H9 (cell line): ENCODE measurements around the gene GARIN5A. TPM values are rescaled to one million over a fixed set of nuclear protein-coding genes. Genes with fewer than 3 reads are reported as not detected.

Source experiments
- DNase-seq: peaks from one replicate; pipeline ENCODE4 v3.0.0-alpha.2; 2017
- H2AFZ ChIP-seq: one replicate; pipeline ENCODE4 v1.6.1; 2013; ENCODE audit warnings: mild to moderate bottlenecking, low read length, control low read depth, moderate library complexity
- H2AK5ac ChIP-seq: 2 replicates; pipeline ENCODE4 v1.6.1; 2013; ENCODE audit warnings: low read length, control low read depth, mixed read lengths; ENCODE audit not compliant: insufficient read length
- H2BK120ac ChIP-seq: one replicate; pipeline ENCODE4 v1.6.1; 2013; ENCODE audit warnings: low read depth, mild to moderate bottlenecking, low read length, control low read depth, inconsistent platforms; ENCODE audit not compliant: poor library complexity, severe bottlenecking
- H2BK12ac ChIP-seq: 2 replicates; pipeline ENCODE4 v1.6.1; 2013; ENCODE audit warnings: low read length, control low read depth, mixed read lengths, low read depth; ENCODE audit not compliant: insufficient read length
- H2BK15ac ChIP-seq: 2 replicates; pipeline ENCODE4 v1.6.1; 2013; ENCODE audit warnings: low read depth, low read length, control low read depth
- H2BK20ac ChIP-seq: one replicate; pipeline ENCODE4 v1.6.1; 2013; ENCODE audit warnings: low read depth, mild to moderate bottlenecking, low read length, control low read depth, inconsistent platforms; ENCODE audit not compliant: poor library complexity, severe bottlenecking
- H2BK5ac ChIP-seq: 2 replicates; pipeline ENCODE4 v1.6.1; 2013; ENCODE audit warnings: low read length, control low read depth, mixed read lengths; ENCODE audit not compliant: insufficient read length
- H3K14ac ChIP-seq: 2 replicates; pipeline ENCODE4 v1.6.1; 2013; ENCODE audit warnings: low read length, control low read depth; ENCODE audit not compliant: insufficient read depth
- H3K18ac ChIP-seq: 2 replicates; pipeline ENCODE4 v1.6.1; 2013; ENCODE audit warnings: low read depth, mild to moderate bottlenecking, mixed read lengths, low read length, control low read depth; ENCODE audit not compliant: insufficient read length
- H3K23ac ChIP-seq: 2 replicates; pipeline ENCODE4 v1.6.1; 2013; ENCODE audit warnings: low read length, control low read depth, mixed read lengths, low read depth; ENCODE audit not compliant: insufficient read length
- H3K23me2 ChIP-seq: 2 replicates; pipeline ENCODE4 v1.6.1; 2013; ENCODE audit warnings: low read depth, mild to moderate bottlenecking, mixed read lengths, low read length, control low read depth; ENCODE audit not compliant: insufficient read length, poor library complexity, severe bottlenecking
- H3K27ac ChIP-seq: 2 replicates; pipeline ENCODE4 v1.5.1; 2013; ENCODE audit warnings: low read length, control low read depth, mixed read lengths, low read depth; ENCODE audit not compliant: insufficient read length
- H3K27me3 ChIP-seq: 2 replicates; pipeline ENCODE4 v1.6.1; 2013; ENCODE audit warnings: low read length, control low read depth, inconsistent platforms; ENCODE audit not compliant: insufficient read depth
- H3K4ac ChIP-seq: 2 replicates; pipeline ENCODE4 v1.6.1; 2013; ENCODE audit warnings: low read depth, mild to moderate bottlenecking, control low read depth, inconsistent platforms, low read length, moderate library complexity
- H3K4me1 ChIP-seq: 2 replicates; pipeline ENCODE4 v1.6.1; 2013; ENCODE audit warnings: low read length, control low read depth, inconsistent platforms; ENCODE audit not compliant: insufficient read depth
- H3K4me2 ChIP-seq: 2 replicates; pipeline ENCODE4 v1.6.1; 2013; ENCODE audit warnings: low read length, control low read depth, mixed read lengths; ENCODE audit not compliant: insufficient read length, insufficient read depth
- H3K56ac ChIP-seq: 2 replicates; pipeline ENCODE4 v1.6.1; 2013; ENCODE audit warnings: low read depth, mild to moderate bottlenecking, mixed read lengths, low read length, control low read depth; ENCODE audit not compliant: insufficient read length
- H3K79me1 ChIP-seq: 2 replicates; pipeline ENCODE4 v1.6.1; 2013; ENCODE audit warnings: low read depth, mild to moderate bottlenecking, moderate library complexity, low read length, control low read depth, inconsistent platforms; ENCODE audit not compliant: insufficient read depth, poor library complexity, severe bottlenecking
- H3K79me2 ChIP-seq: 2 replicates; pipeline ENCODE4 v1.6.1; 2013; ENCODE audit warnings: low read length, control low read depth, inconsistent platforms; ENCODE audit not compliant: insufficient read depth
- H3K9ac ChIP-seq: 2 replicates; pipeline ENCODE4 v1.6.1; 2013; ENCODE audit warnings: low read length, control low read depth, mixed read lengths; ENCODE audit not compliant: insufficient read length; ENCODE audit errors: extremely low read depth
- H3K9me3 ChIP-seq: one replicate; pipeline ENCODE4 v1.6.1; 2013; ENCODE audit warnings: low read depth, low read length, inconsistent platforms; ENCODE audit not compliant: control insufficient read depth
- H3T11ph ChIP-seq: one replicate; pipeline ENCODE4 v1.6.1; 2013; ENCODE audit warnings: mild to moderate bottlenecking, low read length, control low read depth, inconsistent platforms
- H4K20me1 ChIP-seq: one replicate; pipeline ENCODE4 v1.6.1; 2013; ENCODE audit not compliant: control insufficient read depth, insufficient read length, insufficient read depth
- H4K5ac ChIP-seq: 2 replicates; pipeline ENCODE4 v1.6.1; 2013; ENCODE audit warnings: low read depth, mild to moderate bottlenecking, mixed read lengths, low read length, control low read depth; ENCODE audit not compliant: insufficient read length
- H4K8ac ChIP-seq: replicated peaks from 2 replicates; pipeline ENCODE4 v1.6.1; 2013; ENCODE audit warnings: low read length, control low read depth, mixed read lengths, low read depth; ENCODE audit not compliant: insufficient read length
- H4K91ac ChIP-seq: 2 replicates; pipeline ENCODE4 v1.6.1; 2013; ENCODE audit warnings: low read depth, mild to moderate bottlenecking, moderate library complexity, mixed read lengths, low read length, control low read depth; ENCODE audit not compliant: insufficient read length
- H3K27ac Mint-ChIP-seq, 3 experiments: 2 replicates in 2 of 3; 3 replicates in 1 of 3; pipeline ENCODE4 v1.8.0; 2020 to 2021; ENCODE audit warnings: mixed read lengths in 3 of 3, mild to moderate bottlenecking in 1 of 3, moderate library complexity in 1 of 3
- H3K27me3 Mint-ChIP-seq: 2 replicates; pipeline ENCODE4 v1.8.0; 2021; ENCODE audit warnings: low read depth, mild to moderate bottlenecking, moderate library complexity, mixed read lengths
- H3K36me3 Mint-ChIP-seq, 3 experiments: 2 replicates in 2 of 3; 3 replicates in 1 of 3; pipeline ENCODE4 v1.8.0; 2020 to 2021; ENCODE audit warnings: low read depth in 3 of 3, mixed read lengths in 3 of 3; ENCODE audit not compliant: insufficient read depth in 1 of 3
- H3K4me1 Mint-ChIP-seq, 2 experiments: 2 replicates each; pipeline ENCODE4 v1.8.0; 2020; ENCODE audit warnings: mixed read lengths in 2 of 2
- H3K4me3 Mint-ChIP-seq, 2 experiments: 2 replicates in 1 of 2; 3 replicates in 1 of 2; pipeline ENCODE4 v1.8.0; 2020 to 2021; ENCODE audit warnings: mild to moderate bottlenecking in 2 of 2, mixed read lengths in 2 of 2, moderate library complexity in 1 of 2
- H3K9me3 Mint-ChIP-seq, 2 experiments: 2 replicates in 1 of 2; 3 replicates in 1 of 2; pipeline ENCODE4 v1.8.0; 2020; ENCODE audit warnings: mild to moderate bottlenecking in 2 of 2, mixed read lengths in 2 of 2, moderate library complexity in 1 of 2
- WGBS: extraction: QIAGEN DNeasy Blood & Tissue Kit; methylation state at CpG from one replicate; pipeline ENCODE4 v1.1.7; 2013; ENCODE audit warnings: missing lambda C conversion rate, low lambda C conversion rate, mixed read lengths; ENCODE audit not compliant: insufficient read length; ENCODE audit errors: extremely low coverage; 5-methylcytosine and 5-hydroxymethylcytosine counted together
- total RNA-seq: library from RNA; stranded (reverse); gene quantifications from 2 replicates; pipeline ENCODE4 v1.2.1, GENCODE V29; 2021
- TF ChIP-seq, protein P1 (sequence below): fragments of 200-600 bp; sonication (generic); conservative IDR thresholded peaks from 3 replicates; pipeline ENCODE4 v1.8.0; 2021; ENCODE audit warnings: antibody characterized with exemption, mild to moderate bottlenecking

GARIN5A gene
- total RNA-seq, 1 experiment from 2014 or later = 9.5 TPM

DNA sequence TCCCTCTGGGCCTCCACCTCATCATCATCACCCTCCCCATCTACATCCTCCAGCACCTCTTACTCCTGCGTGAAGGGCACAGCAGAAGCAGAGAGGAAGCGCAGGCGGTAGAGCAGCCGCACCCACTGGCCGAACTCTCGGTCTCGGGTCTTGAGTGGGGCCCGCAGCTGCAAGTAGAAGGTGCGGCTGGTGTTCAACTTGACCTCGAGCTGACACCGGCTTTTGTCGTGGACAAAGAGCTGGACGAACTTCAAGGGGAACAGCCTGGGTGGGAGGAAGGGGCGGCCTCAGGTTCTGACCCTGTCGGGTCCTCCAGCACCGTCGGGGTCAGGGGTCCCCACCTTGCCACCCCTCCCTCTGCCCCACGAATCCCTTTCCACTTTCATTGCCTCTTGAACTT lies 9.1 kb downstream of the GARIN5A start:
- Histone ChIP-seq H3K4me1 (no peaks in the 10 kb centered on the region), H3K9me3 (no peaks in the 10 kb centered on the region), H3K4me2 (no peak overlapping the region), H3K27ac (no peak overlapping the region), H3K79me1 (no peaks in the 10 kb centered on the region), H3K23ac (no peak overlapping the region), H3T11ph (no peak overlapping the region), H3K18ac (no peak overlapping the region), H3K23me2 (no peaks in the 10 kb centered on the region), H2BK5ac (no peak overlapping the region), H3K79me2 (no peaks in the 10 kb centered on the region), H3K9ac (no peak overlapping the region), H4K91ac (no peak overlapping the region), H3K4ac (no peak overlapping the region), H3K56ac (no peak overlapping the region), H2AK5ac (no peak overlapping the region), H4K20me1 (no peaks in the 10 kb centered on the region), H3K27me3 (no peaks in the 10 kb centered on the region), H2BK15ac (no peak overlapping the region), H2BK120ac (no peak overlapping the region), H3K14ac (no peak overlapping the region), H4K5ac (no peak overlapping the region), H2BK20ac (no peak overlapping the region), H2AFZ (no peak overlapping the region), H2BK12ac (no peak overlapping the region), H4K8ac (no peak overlapping the region)
- Mint-ChIP-seq H3K36me3 (no peaks in the 10 kb centered on the region; a peak in 1 of 7 replicates), H3K27ac (peak overlapping the region in 1 of 3 experiments; percentile 19; a peak in 1 of 7 replicates), H3K4me1 (peaks cover 7 to 8% of the 10 kb centered on the region in 2 experiments), H3K27me3 (peaks cover 9% of the 10 kb centered on the region), H3K9me3 (no peaks in the 10 kb centered on the region), H3K4me3 (no peak overlapping the region)
- no peak for DNase-seq
- TF ChIP-seq, protein P1, sequence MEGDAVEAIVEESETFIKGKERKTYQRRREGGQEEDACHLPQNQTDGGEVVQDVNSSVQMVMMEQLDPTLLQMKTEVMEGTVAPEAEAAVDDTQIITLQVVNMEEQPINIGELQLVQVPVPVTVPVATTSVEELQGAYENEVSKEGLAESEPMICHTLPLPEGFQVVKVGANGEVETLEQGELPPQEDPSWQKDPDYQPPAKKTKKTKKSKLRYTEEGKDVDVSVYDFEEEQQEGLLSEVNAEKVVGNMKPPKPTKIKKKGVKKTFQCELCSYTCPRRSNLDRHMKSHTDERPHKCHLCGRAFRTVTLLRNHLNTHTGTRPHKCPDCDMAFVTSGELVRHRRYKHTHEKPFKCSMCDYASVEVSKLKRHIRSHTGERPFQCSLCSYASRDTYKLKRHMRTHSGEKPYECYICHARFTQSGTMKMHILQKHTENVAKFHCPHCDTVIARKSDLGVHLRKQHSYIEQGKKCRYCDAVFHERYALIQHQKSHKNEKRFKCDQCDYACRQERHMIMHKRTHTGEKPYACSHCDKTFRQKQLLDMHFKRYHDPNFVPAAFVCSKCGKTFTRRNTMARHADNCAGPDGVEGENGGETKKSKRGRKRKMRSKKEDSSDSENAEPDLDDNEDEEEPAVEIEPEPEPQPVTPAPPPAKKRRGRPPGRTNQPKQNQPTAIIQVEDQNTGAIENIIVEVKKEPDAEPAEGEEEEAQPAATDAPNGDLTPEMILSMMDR = no peak
- WGBS = no CpG with 5 or more reads among the region's 18 CpGs
